Breast epithelium (tissue), 4 donors: ENCODE results near the gene ZSCAN23. TPM values are rescaled to one million over a fixed set of nuclear protein-coding genes. Genes with fewer than 3 reads are reported as not detected.
A peak's percentile ranks its signal among the peaks of the same experiment; 100 is the strongest.
"Not testable (repeated sequence)": the region's sequence is repeated elsewhere in the genome, so short reads cannot be mapped to it uniquely, and the experiment has no call there.

ENCODE experiments used
- DNase-seq, 2 donors: peaks; one replicate each; pipeline ENCODE4 v3.0.0-alpha.2; 2019; ENCODE audit warnings: low spot score in 2 of 2
- H3K27ac ChIP-seq, 2 donors: fragments of 200-600 bp; sonication (generic) in 1 of 2; one replicate each; pipeline ENCODE4 v1.5.1; 2016 to 2019; ENCODE audit warnings: mild to moderate bottlenecking in 1 of 2
- H3K27me3 ChIP-seq, 2 donors: fragments of 200-600 bp; sonication (generic) in 1 of 2; one replicate each; pipeline versions ENCODE4 v1.5.1 to v1.6.0; 2017 to 2019; ENCODE audit warnings: control low read depth in 1 of 2, mild to moderate bottlenecking in 1 of 2
- H3K36me3 ChIP-seq: fragments of 200-600 bp; one replicate; pipeline ENCODE4 v1.5.1; 2019
- H3K4me1 ChIP-seq, 2 donors: fragments of 200-600 bp; sonication (generic); one replicate each; pipeline ENCODE4 v1.5.1; 2016 to 2019; ENCODE audit warnings: control low read depth in 1 of 2
- H3K4me3 ChIP-seq, 3 donors: fragments of 200-600 bp; sonication (generic); 1 replicate in 2 of 3; 2 replicates in 1 of 3; pipeline ENCODE4 v1.5.1; 2016 to 2019; ENCODE audit warnings: mild to moderate bottlenecking in 3 of 3, moderate library complexity in 2 of 3
- H3K9me3 ChIP-seq, 2 donors: fragments of 200-600 bp; sonication (generic) in 1 of 2; one replicate each; pipeline ENCODE4 v1.5.1; 2016 to 2019; ENCODE audit warnings: control low read depth in 1 of 2
- CTCF ChIP-seq, 3 donors: fragments of 450-650 bp; IDR thresholded peaks; one replicate each; pipeline ENCODE4 v1.5.1; 2016 to 2017; ENCODE audit warnings: antibody characterized with exemption in 3 of 3, mild to moderate bottlenecking in 3 of 3, moderate library complexity in 3 of 3
- POLR2A ChIP-seq: fragments of 450-650 bp; IDR thresholded peaks from one replicate; pipeline ENCODE4 v1.6.1; 2016; ENCODE audit warnings: antibody characterized with exemption, mild to moderate bottlenecking, moderate library complexity
- POLR2AphosphoS5 ChIP-seq, 3 donors: sonication (generic); formaldehyde crosslinking; IDR thresholded peaks; one replicate each; pipeline ENCODE4 v1.6.1; 2017; ENCODE audit warnings: antibody characterized with exemption in 3 of 3
- intact Hi-C: fragments of 100-400 bp; cut with DNase I; formaldehyde crosslinking; loops from one replicate; pipeline ENCODE4 v1.15.1; 2023; ENCODE audit warnings: low total_unique reads
- total RNA-seq, 3 donors: library from RNA; depleted of rRNA; stranded (reverse); fragments of >200 nt; gene quantifications; one replicate each; pipeline ENCODE4 v1.1.0, GENCODE V29; 2016

The ZSCAN23 gene
- total RNA-seq, 3 donors from 2014 or later = 1.1 to 6.0 (median 5.6) TPM

GRCh38 chr6:28449056-28449455 lies 5.8 kb upstream of the ZSCAN23 start:
- Histone ChIP-seq H3K9me3 (no peaks in the 10 kb centered on the region), H3K27me3 (peaks cover 0 to 39% of the 10 kb centered on the region in 2 donors), H3K36me3 (no peaks in the 10 kb centered on the region), H3K27ac (no peak overlapping the region), H3K4me1 (no peaks in the 10 kb centered on the region), H3K4me3 (no peak overlapping the region)
- intact Hi-C loops = loop anchor here (5.0 kb wide), 1 partner anchor 208 kb away; no protein-coding TSS in a partner anchor
- TF ChIP-seq POLR2AphosphoS5 (IDR thresholded peaks at IDR 0.05) (no peak), POLR2A (no peak), CTCF (IDR thresholded peaks at IDR 0.05) (no peak)
- no peak for DNase-seq

DNA sequence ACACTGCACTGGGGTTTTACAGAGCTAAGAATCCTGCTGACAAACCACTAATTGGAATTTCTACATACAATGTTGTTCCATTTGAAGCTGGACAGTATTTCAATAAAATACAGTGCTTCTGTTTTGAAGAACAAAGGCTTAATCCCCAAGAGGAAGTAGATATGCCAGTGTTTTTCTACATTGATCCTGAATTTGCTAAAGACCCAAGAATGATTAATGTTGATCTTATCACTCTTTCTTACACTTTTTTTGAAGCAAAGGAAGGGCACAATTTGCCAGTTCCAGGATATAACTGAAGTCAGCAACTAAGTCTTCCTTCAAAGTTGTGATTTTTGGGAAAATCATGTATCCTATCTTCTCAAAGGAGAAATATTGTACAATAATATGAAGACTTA lies 4.2 kb upstream of the ZSCAN23 start:
- Histone ChIP-seq H3K4me3 (peak overlapping the region in 2 of 3 donors; percentile 42 to 62), H3K27me3 (peaks cover 0 to 30% of the 10 kb centered on the region in 2 donors)
- H3K4me1 ChIP-seq, DNase-seq, H3K9me3 ChIP-seq, H3K36me3 ChIP-seq, H3K27ac ChIP-seq: not testable (repeated sequence)
- intact Hi-C loops = loop anchor here (5.0 kb wide), 1 partner anchor 210 kb away; no protein-coding TSS in a partner anchor

DNA sequence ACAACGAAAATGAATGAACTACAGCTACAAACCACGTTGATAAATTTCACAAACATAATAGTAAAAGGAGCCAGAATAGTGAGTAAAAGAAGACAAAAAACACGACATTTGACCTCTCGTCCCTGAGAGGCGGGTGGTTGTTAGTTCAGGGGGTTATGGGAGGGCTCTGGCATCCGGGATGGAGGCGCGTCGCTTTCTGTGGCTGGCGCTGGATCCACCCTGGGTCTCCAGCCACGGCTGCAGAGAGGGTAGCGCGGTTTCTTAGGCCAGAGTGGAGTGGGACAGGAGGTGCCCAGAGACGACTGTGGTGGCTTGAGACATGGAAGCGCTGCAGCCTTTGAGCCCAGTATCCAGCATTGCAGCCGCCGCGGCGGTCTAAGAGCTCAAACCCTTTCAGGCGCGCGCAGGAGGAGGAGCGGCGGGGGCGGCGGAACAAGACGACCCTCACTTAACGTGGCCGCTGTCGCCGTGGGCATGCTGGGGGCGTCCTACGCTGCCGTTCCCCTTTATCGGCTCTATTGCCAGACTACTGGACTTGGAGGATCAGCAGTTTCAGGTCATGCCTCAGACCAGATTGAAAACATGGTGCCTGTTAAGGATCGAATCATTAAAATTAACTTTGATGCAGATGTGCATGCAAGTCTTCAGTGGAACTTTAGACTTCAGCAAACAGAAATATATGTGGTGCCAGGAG lies 3.7 kb upstream of the ZSCAN23 start:
- Histone ChIP-seq H3K36me3 (no peaks in the 10 kb centered on the region), H3K4me1 (no peaks in the 10 kb centered on the region), H3K9me3 (no peaks in the 10 kb centered on the region), H3K4me3 (peak overlapping the region in 2 of 3 donors; percentile 42 to 62), H3K27ac (no peak overlapping the region), H3K27me3 (peaks cover 0 to 27% of the 10 kb centered on the region in 2 donors)
- intact Hi-C loops = loop anchor here (5.0 kb wide), 1 partner anchor 210 kb away; no protein-coding TSS in a partner anchor
- no peak for DNase-seq
- TF ChIP-seq POLR2A = no peak
- TF ChIP-seq POLR2AphosphoS5 (IDR thresholded peaks at IDR 0.05) = no peak
- TF ChIP-seq CTCF (IDR thresholded peaks at IDR 0.05) = no peak

DNA sequence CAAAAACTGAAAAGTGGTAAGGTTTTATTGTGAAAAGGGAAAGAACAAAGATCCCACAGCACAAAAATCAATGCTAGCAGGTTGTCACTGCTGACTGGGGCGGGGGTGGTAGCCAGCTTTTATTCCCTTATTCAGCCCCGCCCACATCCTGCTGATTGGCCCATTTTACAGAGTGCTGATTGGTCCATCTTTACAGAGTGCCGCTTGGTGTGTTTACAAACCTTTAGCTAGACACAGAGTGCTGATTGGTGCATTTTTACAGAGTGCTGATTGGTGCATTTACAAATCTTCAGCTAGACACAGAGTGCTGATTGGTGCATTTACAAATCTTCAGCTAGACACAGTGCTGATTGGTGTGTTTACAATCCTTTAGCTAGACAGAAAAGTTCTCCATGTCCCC lies 1.5 kb upstream of the ZSCAN23 start:
- H3K27ac ChIP-seq, DNase-seq, H3K36me3 ChIP-seq, H3K9me3 ChIP-seq, H3K4me1 ChIP-seq, H3K4me3 ChIP-seq: not testable (repeated sequence)
- intact Hi-C loops = loop anchor here (5.0 kb wide), 1 partner anchor 213 kb away; no protein-coding TSS in a partner anchor
- peaks cover 0 to 18% of the 10 kb centered on the region in 2 donors for H3K27me3 ChIP-seq

- Histone ChIP-seq H3K27me3 (peaks cover 0 to 18% of the 10 kb centered on the region in 2 donors), H3K4me3 (peak overlapping the region; percentile 61 to 89 (median 70)), H3K36me3 (no peaks in the 10 kb centered on the region), H3K27ac (peak overlapping the region in 1 of 2 donors; percentile 50), H3K9me3 (no peaks in the 10 kb centered on the region), H3K4me1 (no peaks in the 10 kb centered on the region)
- DNase-seq = no peak
- intact Hi-C loops = no loop called here
- TF ChIP-seq CTCF (IDR thresholded peaks at IDR 0.05) (no peak), POLR2A (no peak), POLR2AphosphoS5 (IDR thresholded peaks at IDR 0.05) (no peak)
These were observed 705 bp downstream of the ZSCAN23 start for GRCh38 chr6:28442586-28442985.

DNA sequence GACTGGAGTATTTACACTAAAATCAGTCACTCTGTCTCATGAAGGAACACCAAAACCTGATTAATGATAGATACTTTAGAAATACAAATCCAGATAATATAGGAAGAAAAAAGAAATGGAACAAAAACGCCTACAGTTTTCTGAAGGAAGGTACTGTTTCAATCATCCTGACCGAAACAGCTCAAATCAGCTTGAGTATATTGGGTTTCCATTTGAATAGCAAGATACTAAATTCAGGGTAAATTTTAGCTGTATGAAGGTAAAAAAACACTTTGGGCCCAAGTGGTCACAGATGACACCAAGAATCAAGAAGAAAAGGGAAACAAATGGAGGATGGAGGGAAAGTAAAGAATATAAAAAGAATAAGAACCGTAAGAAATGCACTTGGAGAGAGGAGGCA lies 6.9 kb downstream of the ZSCAN23 start:
- intact Hi-C loops = no loop called here
- DNase-seq = no peak
- Histone ChIP-seq H3K4me3 (no peak overlapping the region), H3K4me1 (no peaks in the 10 kb centered on the region), H3K27ac (no peak overlapping the region), H3K9me3 (no peaks in the 10 kb centered on the region), H3K36me3 (no peaks in the 10 kb centered on the region), H3K27me3 (no peaks in the 10 kb centered on the region)
- TF ChIP-seq POLR2AphosphoS5 (IDR thresholded peaks at IDR 0.05) (no peak), CTCF (IDR thresholded peaks at IDR 0.05) (no peak)
